ENCODE measurements around the gene SPART.

GRCh38 chr13:36358175-36358718, 12.1 kb upstream of the SPART start:
- TF ChIP-seq CTCF (optimal IDR thresholded peaks at IDR 0.05 in 1 of 3, IDR thresholded peaks at IDR 0.05 in 1 of 3, conservative IDR thresholded peaks at IDR 0.05 in 1 of 3; ENCODE audit: extremely low read depth in 1 of 3, insufficient read depth in 2 of 3, low read length in 3 of 3) (no peak), EZH2 (IDR thresholded peaks at IDR 0.05; ENCODE audit: low read length) (no peak)
